Sigmoid colon (tissue), 4 donors: ENCODE data around the gene KBTBD6.

Source experiments
- EP300 ChIP-seq, 4 donors: sonication (generic); formaldehyde crosslinking; IDR thresholded peaks; one replicate each; pipeline ENCODE4 v1.6.1; 2017; ENCODE audit warnings: antibody characterized with exemption in 4 of 4
- POLR2A ChIP-seq, 2 donors: fragments of 450-650 bp; IDR thresholded peaks; one replicate each; pipeline ENCODE4 v1.6.1; 2016; ENCODE audit warnings: antibody characterized with exemption in 2 of 2, mild to moderate bottlenecking in 2 of 2, moderate library complexity in 2 of 2
- POLR2AphosphoS5 ChIP-seq, 4 donors: sonication (generic); formaldehyde crosslinking; IDR thresholded peaks; one replicate each; pipeline ENCODE4 v1.6.1; 2017; ENCODE audit warnings: antibody characterized with exemption in 4 of 4
- TF ChIP-seq, protein P1 (sequence below), 4 experiments: fragments of 450-650 bp in 3 of 4; fragments of 200-600 bp in 1 of 4; IDR thresholded peaks; one replicate each; pipeline ENCODE4 v1.5.1; 2016 to 2019; ENCODE audit warnings: antibody characterized with exemption in 4 of 4, mild to moderate bottlenecking in 3 of 4, moderate library complexity in 2 of 4

DNA sequence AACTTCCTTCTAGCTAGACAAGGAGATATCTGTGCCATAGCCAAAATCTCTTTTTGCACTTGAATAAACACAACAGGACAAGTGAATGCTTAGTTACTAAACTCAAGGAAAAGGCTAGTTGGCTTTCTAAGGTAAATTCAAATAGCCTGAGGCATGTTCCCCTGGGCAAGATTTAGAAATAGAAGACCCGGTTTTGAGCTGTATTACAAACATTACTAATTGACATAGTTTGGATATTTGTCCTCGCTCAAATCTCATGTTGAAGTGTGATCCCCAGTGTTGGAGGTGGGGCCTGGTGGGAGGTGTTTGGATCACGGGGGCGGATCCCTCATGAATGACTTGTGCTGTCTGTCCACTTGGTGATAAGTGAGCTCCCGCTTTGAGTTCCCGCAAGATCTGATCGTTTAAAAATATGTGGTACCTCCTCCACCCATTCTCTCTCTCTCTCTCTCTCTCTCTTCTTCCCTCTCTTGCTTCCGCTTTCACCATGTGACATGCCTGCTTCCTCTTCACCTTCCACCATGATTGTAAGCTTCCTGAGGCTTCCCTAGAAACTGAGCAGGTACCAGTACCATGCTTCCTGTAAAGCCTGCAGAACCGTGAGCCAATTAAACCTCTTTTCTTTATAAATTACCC lies 3.9 kb upstream of the KBTBD6 start:
- TF ChIP-seq, protein P1, sequence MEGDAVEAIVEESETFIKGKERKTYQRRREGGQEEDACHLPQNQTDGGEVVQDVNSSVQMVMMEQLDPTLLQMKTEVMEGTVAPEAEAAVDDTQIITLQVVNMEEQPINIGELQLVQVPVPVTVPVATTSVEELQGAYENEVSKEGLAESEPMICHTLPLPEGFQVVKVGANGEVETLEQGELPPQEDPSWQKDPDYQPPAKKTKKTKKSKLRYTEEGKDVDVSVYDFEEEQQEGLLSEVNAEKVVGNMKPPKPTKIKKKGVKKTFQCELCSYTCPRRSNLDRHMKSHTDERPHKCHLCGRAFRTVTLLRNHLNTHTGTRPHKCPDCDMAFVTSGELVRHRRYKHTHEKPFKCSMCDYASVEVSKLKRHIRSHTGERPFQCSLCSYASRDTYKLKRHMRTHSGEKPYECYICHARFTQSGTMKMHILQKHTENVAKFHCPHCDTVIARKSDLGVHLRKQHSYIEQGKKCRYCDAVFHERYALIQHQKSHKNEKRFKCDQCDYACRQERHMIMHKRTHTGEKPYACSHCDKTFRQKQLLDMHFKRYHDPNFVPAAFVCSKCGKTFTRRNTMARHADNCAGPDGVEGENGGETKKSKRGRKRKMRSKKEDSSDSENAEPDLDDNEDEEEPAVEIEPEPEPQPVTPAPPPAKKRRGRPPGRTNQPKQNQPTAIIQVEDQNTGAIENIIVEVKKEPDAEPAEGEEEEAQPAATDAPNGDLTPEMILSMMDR (IDR thresholded peaks at IDR 0.05) = no peak
- TF ChIP-seq POLR2A (IDR thresholded peaks at IDR 0.05) (no peak), POLR2AphosphoS5 (IDR thresholded peaks at IDR 0.05) (no peak), EP300 (IDR thresholded peaks at IDR 0.05) (no peak)
